ENCODE data around the gene DNAL1. TPM values are rescaled to one million over a fixed set of nuclear protein-coding genes. Genes with fewer than 3 reads are reported as not detected.

DNAL1 gene
- total and polyA plus RNA-seq, 2 of the 13 experiments (the other 11 are each of a cell fraction or from before 2014, with no cell fraction given): 1.4 to 13.3 TPM

- CTCF ChIA-PET (ENCODE audit: low intra/inter-chr PET ratio, low total read pairs): no interaction called here
- TF ChIP-seq PHF20 (CRISPR knock-in tag; IDR thresholded peaks at IDR 0.05) (peak; percentile 7; the same call in 1 of the 2 replicates), ZNF770 (CRISPR knock-in tag; IDR thresholded peaks at IDR 0.05) (peak; percentile 90), ZNF687 (CRISPR knock-in tag; IDR thresholded peaks at IDR 0.05) (peak; percentile 42; the same call in 1 of the 2 replicates), DZIP1 (CRISPR knock-in tag; IDR thresholded peaks at IDR 0.05) (0 out of 2 replicates have a peak, but pooled peaks have one; percentile 8), PAWR (CRISPR knock-in tag; IDR thresholded peaks at IDR 0.05; ENCODE audit: borderline replicate concordance) (no peak), ZFP91 (CRISPR knock-in tag; IDR thresholded peaks at IDR 0.05; ENCODE audit: borderline replicate concordance) (0 out of 2 replicates have a peak, but pooled peaks have one; percentile 0), MAFG (CRISPR knock-in tag; IDR thresholded peaks at IDR 0.05) (no peak), ZNF800 (CRISPR knock-in tag; IDR thresholded peaks at IDR 0.05) (0 out of 2 replicates have a peak, but pooled peaks have one; percentile 49), ZNF296 (CRISPR knock-in tag; conservative IDR thresholded peaks at IDR 0.05) (0 out of 2 replicates have a peak, but pooled peaks have one; percentile 14), ZC3H13 (CRISPR knock-in tag; IDR thresholded peaks at IDR 0.05) (0 out of 2 replicates have a peak, but pooled peaks have one; percentile 16)
These were observed 31.8 kb upstream of the DNAL1 start for GRCh38 chr14:73613046-73613383.

More at GRCh38 chr14:73613046-73613383, 31.8 kb upstream of the DNAL1 start:
- intact Hi-C loops (cut with micrococcal nuclease; ENCODE audit: unreplicated experiment): no loop called here
- Histone ChIP-seq H3K9me3 (ENCODE audit: low read length) (no peaks in the 10 kb centered on the region), H3K4me2 (ENCODE audit: low read depth, low read length) (peak overlapping the region; percentile 74), H2AFZ (ENCODE audit: low read length) (no peak overlapping the region), H4K20me1 (ENCODE audit: insufficient read depth, low read length) (no peaks in the 10 kb centered on the region), H3K36me3 (replicated peaks in 1 of 2; ENCODE audit: control insufficient read depth in 1 of 2, insufficient read depth in 2 of 2, low read length in 2 of 2) (no peaks in the 10 kb centered on the region), H3K4me1 (ENCODE audit: insufficient read depth, low read length) (peaks cover 57% of the 10 kb centered on the region), H3K27ac (ENCODE audit: extremely low read length, insufficient read depth, low read length) (peak overlapping the region; percentile 70), H3K79me2 (ENCODE audit: insufficient read depth, low read length) (no peaks in the 10 kb centered on the region), H3K27me3 (ENCODE audit: control insufficient read depth in 1 of 2, insufficient read depth in 2 of 2, low read length in 2 of 2) (no peaks in the 10 kb centered on the region), H3K9ac (ENCODE audit: insufficient read depth, low read depth, low read length) (peak overlapping the region; percentile 57), H3K4me3 (replicated peaks in 1 of 3; ENCODE audit: insufficient read depth in 1 of 3, low read depth in 2 of 3, low read length in 3 of 3) (peak overlapping the region; percentile 61 to 78 (median 67); a peak in 5 of 6 replicates)
- no peak for FAIRE-seq
- POLR2A ChIA-PET: interaction anchor here (0.9 to 3.1 kb wide), 6 partner anchors 11 to 239 kb away, joined by 3 to 28 read pairs (median 5); partner anchors contain the start of genes ACOT1, ACOT2, PTGR2 and RIOX1
- DNase-seq (ENCODE audit: low spot score): no peak
- ATAC-seq: peak; percentile 42
- in situ Hi-C loops (cut with HindIII; ENCODE audit: extremely low pct_ligation_motif_present, low pct_unique_long_range_greater_than_20kb): no loop called here
- WGBS (ENCODE audit: low lambda C conversion rate): 2% methylated on average over 5 of the region's 13 CpGs
- BruUV-seq (replicated peaks): no TSS peak

All from HepG2 (cell line).